HFFc6 (cell line): ENCODE measurements around the gene ANHX. TPM values are rescaled to one million over a fixed set of nuclear protein-coding genes. Genes with fewer than 3 reads are reported as not detected.

Experiments used
- DNase-seq: peaks from one replicate; pipeline ENCODE4 v3.0.0-alpha.2; 2018
- H3K27ac Mint-ChIP-seq: 2 replicates; pipeline ENCODE4 v1.8.0; 2020; ENCODE audit warnings: mild to moderate bottlenecking, mixed read lengths
- H3K27me3 Mint-ChIP-seq: 2 replicates; pipeline ENCODE4 v1.8.0; 2021; ENCODE audit warnings: mild to moderate bottlenecking, moderate library complexity, mixed read lengths; ENCODE audit not compliant: insufficient read depth
- H3K36me3 Mint-ChIP-seq: 2 replicates; pipeline ENCODE4 v1.8.0; 2021; ENCODE audit warnings: low read depth, mixed read lengths
- H3K4me1 Mint-ChIP-seq: 2 replicates; pipeline ENCODE4 v1.8.0; 2020; ENCODE audit warnings: low read depth, mixed read lengths
- H3K4me3 Mint-ChIP-seq: 2 replicates; pipeline ENCODE4 v1.8.0; 2020; ENCODE audit warnings: mild to moderate bottlenecking, moderate library complexity, mixed read lengths
- H3K9me3 Mint-ChIP-seq: 2 replicates; pipeline ENCODE4 v1.8.0; 2020; ENCODE audit warnings: mild to moderate bottlenecking, mixed read lengths
- CTCF ChIP-seq: fragments of 200-600 bp; sonication (generic); IDR thresholded peaks from 2 replicates; pipeline ENCODE4 v1.5.0; 2021; ENCODE audit warnings: antibody characterized with exemption, mild to moderate bottlenecking
- total RNA-seq, 6 experiments: library from RNA; stranded (reverse); fragmentation: NEBNext Ultra II Directional; extraction: Animal tissue kit (Norgen Biotek cat#: 25700); gene quantifications; 2 replicates in 1 of 6; 3 replicates in 5 of 6; pipeline ENCODE4 v1.2.3, GENCODE V29; 2021

The ANHX gene
- total RNA-seq, 6 experiments from 2014 or later, result not detected

GRCh38 chr12:133203344-133204263 lies 32.1 kb downstream of the ANHX start:
- peaks cover 91% of the 10 kb centered on the region for H3K9me3 Mint-ChIP-seq
- no peak for TF ChIP-seq CTCF
- H3K4me3 Mint-ChIP-seq, result peak overlapping the region; percentile 46; the same call in 1 of the 2 replicates
- DNase-seq, result no peak
- peaks cover 8% of the 10 kb centered on the region for H3K27me3 Mint-ChIP-seq
- peaks cover 70% of the 10 kb centered on the region for H3K36me3 Mint-ChIP-seq
- no peaks in the 10 kb centered on the region for H3K4me1 Mint-ChIP-seq
- peak overlapping the region; percentile 16; the same call in 1 of the 2 replicates for H3K27ac Mint-ChIP-seq

- peaks cover 67% of the 10 kb centered on the region for H3K36me3 Mint-ChIP-seq
- H3K4me1 Mint-ChIP-seq, result no peaks in the 10 kb centered on the region
- peak overlapping the region; percentile 36; the same call in 1 of the 2 replicates for H3K27ac Mint-ChIP-seq
- peaks cover 7% of the 10 kb centered on the region for H3K27me3 Mint-ChIP-seq
- H3K4me3 Mint-ChIP-seq, result peak overlapping the region; percentile 46; the same call in 1 of the 2 replicates
- peaks cover 82% of the 10 kb centered on the region for H3K9me3 Mint-ChIP-seq
- DNase-seq, result no peak
- no peak for TF ChIP-seq CTCF
These were observed 33.0 kb downstream of the ANHX start for GRCh38 chr12:133202493-133203343.

GRCh38 chr12:133201888-133202287 lies 33.8 kb downstream of the ANHX start:
- Mint-ChIP-seq H3K4me1 (no peaks in the 10 kb centered on the region), H3K4me3 (no peak overlapping the region), H3K27me3 (peaks cover 7% of the 10 kb centered on the region), H3K27ac (no peak overlapping the region), H3K36me3 (peaks cover 66% of the 10 kb centered on the region), H3K9me3 (peaks cover 74% of the 10 kb centered on the region)
- TF ChIP-seq CTCF, result no peak
- DNase-seq, result no peak

GRCh38 chr12:133192847-133193246 lies 42.8 kb downstream of the ANHX start:
- no peak for TF ChIP-seq CTCF
- Mint-ChIP-seq H3K36me3 (peaks cover 86% of the 10 kb centered on the region), H3K4me3 (no peak overlapping the region), H3K27ac (no peak overlapping the region), H3K9me3 (peaks cover 85% of the 10 kb centered on the region), H3K4me1 (no peaks in the 10 kb centered on the region), H3K27me3 (peaks cover 1% of the 10 kb centered on the region)
- DNase-seq, result no peak

GRCh38 chr12:133190176-133190575 lies 45.5 kb downstream of the ANHX start:
- peaks cover 99% of the 10 kb centered on the region for H3K9me3 Mint-ChIP-seq
- peaks cover 1% of the 10 kb centered on the region for H3K27me3 Mint-ChIP-seq

More at GRCh38 chr12:133190176-133190575, 45.5 kb downstream of the ANHX start:
- DNase-seq, result no peak
- no peak overlapping the region for H3K27ac Mint-ChIP-seq
- H3K4me1 Mint-ChIP-seq, result no peaks in the 10 kb centered on the region
- H3K36me3 Mint-ChIP-seq, result peaks cover 100% of the 10 kb centered on the region
- TF ChIP-seq CTCF, result no peak
- H3K4me3 Mint-ChIP-seq, result no peak overlapping the region
